T-helper 1 cell treated with Interleukin-12 subunit alpha and Interleukin-12 subunit beta and Interleukin-4 antibody, amounts not matched to agents 30 ng/mL and 1 ng/mL, for 36 hours (primary cell): Measurements from ENCODE around the gene CXCR4. TPM values are rescaled to one million over a fixed set of nuclear protein-coding genes. Genes with fewer than 3 reads are reported as not detected.
"Not testable (repeated sequence)": the region's sequence is repeated elsewhere in the genome, so short reads cannot be mapped to it uniquely, and the experiment has no call there.

ENCODE experiments used
- intact Hi-C: fragments of 100-400 bp; cut with micrococcal nuclease; formaldehyde crosslinking; loops from one replicate; pipeline ENCODE4 v1.15.1; 2024
- total RNA-seq: library from RNA; stranded (reverse); gene quantifications from 2 replicates; pipeline ENCODE4 v1.2.3, GENCODE V29; 2022

Gene CXCR4
- total RNA-seq, 1 donor from 2014 or later, result 247 TPM

DNA sequence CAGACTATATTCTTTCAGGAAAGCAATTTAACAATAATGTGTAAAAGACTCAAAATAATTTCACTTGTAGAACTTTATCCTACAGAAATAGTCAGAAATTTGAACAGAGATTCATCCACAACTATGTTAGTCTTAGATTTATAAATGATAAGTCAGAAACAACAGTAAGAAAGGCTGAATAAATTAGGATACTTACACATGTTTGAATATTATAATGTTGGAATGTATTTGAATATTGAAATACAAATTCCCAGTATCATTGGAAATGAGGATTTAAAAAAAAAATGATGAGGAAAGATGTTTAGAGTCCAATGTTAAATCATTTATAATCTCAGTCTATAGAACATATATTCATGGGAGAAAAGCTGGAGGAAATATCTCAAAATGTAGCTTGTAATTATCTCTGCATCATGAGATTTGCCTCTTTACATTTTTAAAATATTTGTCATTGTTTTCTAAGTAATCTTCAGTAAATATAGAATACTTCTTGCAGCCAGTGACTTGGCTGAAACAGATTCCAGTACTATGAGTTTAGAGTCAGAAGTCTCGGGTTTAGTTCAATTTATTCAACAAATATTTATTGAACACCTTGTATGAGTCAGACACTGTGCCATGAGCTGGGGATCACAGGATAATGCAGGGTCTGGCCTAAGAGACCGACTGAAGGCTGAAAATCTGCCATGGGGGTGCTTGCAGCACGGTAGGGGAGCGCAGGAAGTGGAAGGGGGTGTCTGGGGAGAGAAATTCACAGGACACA, 32.3 kb downstream of the CXCR4 start:
- intact Hi-C loops, result loop anchor here (2.0 kb wide), 1 partner anchor 29 kb away; no protein-coding TSS in a partner anchor

DNA sequence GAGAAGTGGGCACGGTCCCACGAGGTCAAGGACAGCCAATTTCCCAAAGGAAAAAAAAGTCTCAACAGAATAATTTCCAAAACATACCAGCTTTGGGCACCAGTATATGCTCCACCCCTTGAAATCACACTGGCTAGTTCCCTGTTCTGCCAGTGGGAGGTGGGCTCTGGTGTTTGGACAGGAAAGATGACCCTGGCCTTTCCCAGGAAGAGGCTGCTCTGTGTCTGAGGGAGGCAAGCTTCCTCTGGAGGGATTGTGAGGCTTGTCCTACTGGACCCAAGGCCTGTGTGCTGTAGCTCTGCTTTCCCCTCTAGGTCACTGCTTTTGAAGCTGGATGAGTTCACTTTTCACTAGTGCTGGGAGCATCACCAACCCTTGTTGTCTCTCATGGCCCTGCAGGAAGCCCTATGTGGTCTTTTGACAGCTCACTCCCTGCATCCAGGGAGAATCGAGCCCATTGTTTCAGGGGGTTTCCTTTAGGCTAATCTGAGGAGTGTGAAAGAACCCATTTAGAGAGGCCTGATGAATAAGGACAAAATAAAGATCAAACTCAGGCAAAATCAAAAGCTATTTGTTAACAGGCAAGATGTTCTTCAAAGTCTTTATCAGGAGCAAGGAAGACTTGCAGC, 36.3 kb downstream of the CXCR4 start:
- intact Hi-C loops, result no loop called here

DNA sequence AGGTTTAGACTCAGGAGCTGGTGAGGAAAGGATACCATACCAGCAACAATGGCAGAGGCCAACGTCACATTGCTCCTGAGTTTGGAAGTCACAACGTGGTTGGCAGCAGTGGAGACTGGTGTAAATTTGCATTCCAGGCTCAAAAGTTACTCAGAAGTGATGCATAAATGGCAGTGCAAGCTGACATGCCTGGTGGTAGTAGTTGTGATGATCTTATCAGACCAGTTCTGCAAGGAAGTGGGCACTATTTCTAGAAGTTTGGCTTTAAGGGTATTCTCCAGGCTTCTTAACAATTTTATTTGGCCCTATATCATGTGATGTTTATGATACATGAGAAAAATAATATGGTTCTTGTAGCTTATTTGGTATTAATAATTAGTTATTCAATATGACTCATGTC, 37.8 kb downstream of the CXCR4 start:
- intact Hi-C loops, result no loop called here

DNA sequence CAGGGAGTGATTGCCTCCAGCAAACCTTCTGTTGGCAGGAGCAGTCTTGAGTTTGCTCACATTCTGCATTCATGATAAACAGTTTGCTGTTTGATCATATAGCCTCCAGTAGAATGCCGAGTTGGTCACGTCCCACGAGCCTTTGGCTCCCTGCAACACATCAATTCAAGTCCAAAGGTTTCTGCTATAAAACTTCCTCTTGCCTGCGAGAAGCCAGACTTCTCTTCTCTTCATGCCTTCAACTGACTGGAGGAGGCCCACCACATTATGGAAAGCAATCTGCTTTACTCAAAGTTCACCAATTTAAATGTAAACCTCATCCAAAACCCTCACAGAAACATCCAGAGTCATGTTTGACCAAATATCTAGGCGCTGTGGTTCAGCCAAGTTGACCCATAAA, 40.8 kb downstream of the CXCR4 start:
- intact Hi-C loops, result no loop called here

DNA sequence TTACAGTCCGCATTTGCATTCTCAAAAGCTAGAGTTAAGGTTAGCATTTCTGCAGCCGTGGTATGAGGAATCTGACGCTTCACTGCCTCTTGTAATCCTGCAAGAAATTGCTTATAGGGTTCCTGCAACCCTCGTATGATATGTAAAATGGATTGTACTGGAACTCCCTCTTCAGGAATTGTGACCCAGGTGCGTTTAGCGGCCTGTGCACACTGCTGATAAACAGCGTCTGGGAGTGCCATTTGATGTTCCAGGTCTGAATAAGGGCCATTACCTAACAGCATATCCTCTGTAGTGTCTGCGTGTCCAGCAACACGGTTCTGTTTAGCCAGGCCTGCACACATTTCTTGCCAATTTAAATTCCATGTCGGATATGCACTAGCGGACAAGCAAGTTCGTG, 42.5 kb downstream of the CXCR4 start:
- intact Hi-C loops, result no loop called here

DNA sequence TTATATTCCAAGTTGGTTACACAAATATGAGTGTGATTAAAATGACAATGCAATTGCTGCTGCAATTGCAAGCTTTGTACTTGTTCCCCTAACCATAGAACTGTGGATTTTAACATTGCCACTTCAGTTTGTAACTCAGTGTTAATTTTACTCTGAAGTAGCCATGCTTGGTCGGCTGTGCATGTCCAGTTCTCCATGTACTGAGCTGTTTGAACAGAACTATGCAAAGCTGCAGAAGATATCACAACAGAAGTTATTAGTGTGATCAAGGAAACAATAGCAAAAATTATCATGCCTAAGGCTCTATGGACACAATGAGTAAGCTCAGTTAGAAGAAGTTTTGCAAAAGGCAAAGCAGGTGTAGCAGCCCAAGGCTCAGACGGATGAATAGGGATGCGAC, 45.3 kb downstream of the CXCR4 start:
- intact Hi-C loops, result no loop called here

DNA sequence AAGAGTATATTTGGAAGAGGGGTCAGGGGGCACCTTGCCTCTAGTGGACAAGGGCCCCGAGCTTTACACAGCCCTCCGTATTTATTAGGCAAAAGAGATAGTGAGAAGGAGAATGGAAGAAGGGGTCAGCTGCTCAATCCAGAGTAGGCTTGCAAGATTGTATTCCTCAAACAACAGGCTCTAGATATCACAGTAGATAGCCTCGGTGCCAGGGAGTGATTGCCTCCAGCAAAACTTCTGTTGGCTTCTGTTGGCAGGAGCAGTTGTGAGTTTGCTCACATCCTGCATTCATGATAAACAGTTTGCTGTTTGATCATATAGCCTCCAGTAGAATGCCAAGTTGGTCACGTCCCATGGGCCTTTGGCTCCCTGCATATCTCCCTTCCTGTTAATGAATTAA, 46.1 kb downstream of the CXCR4 start:
- intact Hi-C loops, result not testable (repeated sequence)

DNA sequence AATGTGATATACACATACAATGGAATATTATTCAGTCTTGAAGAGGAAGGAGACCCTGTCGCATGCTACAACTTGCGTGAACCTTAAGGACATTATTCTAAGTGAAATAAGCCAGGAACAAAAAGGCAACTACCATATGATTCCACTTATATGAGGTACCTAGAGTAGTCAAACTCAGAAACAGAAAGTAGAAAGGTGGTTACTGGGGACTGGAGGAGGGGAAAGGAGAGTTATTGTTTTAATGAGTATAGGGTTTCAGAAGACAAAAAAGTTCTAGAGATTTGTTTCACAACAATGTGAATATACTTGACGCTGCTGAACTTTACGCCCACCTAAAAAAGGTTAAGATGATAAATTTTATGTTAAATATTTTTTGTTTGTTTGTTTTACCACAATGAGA, 47.0 kb downstream of the CXCR4 start:
- intact Hi-C loops, result no loop called here

DNA sequence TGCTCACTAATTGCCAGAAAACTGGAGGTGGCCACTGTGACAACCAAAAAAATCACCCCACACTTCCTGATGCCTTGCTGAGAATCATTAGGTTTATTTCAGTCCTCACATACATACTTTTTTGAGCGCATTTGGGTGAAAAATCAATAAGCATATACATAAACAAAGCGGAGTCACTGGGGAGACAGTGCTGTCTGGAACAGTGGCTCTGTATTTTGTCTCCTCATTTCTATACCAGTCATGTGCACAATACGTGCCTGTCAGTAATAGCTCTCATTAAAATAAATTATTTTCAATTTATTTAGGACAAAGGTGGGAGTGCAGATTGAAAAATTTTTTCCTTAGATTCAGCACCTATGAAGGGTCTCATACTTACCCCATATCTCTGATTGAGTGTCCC, 48.2 kb downstream of the CXCR4 start:
- intact Hi-C loops, result loop anchor here (1.0 kb wide), 1 partner anchor 45 kb away; no protein-coding TSS in a partner anchor

DNA sequence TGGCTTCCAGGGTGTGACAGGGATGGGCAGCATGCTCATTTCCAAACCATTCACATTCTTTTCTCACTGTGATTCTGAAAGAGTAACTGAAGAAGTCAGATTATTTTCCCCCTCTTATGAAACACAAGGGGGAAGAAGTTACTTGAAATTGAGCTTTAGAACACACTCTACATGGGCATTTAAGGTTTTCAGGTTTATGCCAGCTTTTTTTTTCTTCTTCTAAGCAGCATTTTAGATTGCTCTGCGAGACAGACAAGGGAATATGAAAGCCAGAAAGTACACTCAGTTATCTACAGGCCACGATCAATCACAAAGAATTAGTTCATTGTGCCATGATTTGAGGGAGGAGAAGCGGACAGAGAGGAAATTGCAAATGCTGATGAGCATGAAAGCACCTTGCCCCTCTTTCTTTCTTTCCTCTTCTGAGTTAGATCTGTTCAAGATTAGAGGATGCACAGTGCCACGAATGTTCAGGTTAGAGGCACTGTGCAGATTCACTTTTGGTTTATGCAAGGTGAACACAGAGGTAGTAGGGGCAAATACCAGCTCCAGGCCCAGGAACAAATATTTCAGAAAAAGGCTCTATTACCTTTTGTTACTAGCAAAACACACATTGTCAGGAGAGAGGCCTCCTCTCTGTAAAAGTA, 49.2 kb downstream of the CXCR4 start:
- intact Hi-C loops, result loop anchor here (1.0 kb wide), 1 partner anchor 46 kb away; no protein-coding TSS in a partner anchor

DNA sequence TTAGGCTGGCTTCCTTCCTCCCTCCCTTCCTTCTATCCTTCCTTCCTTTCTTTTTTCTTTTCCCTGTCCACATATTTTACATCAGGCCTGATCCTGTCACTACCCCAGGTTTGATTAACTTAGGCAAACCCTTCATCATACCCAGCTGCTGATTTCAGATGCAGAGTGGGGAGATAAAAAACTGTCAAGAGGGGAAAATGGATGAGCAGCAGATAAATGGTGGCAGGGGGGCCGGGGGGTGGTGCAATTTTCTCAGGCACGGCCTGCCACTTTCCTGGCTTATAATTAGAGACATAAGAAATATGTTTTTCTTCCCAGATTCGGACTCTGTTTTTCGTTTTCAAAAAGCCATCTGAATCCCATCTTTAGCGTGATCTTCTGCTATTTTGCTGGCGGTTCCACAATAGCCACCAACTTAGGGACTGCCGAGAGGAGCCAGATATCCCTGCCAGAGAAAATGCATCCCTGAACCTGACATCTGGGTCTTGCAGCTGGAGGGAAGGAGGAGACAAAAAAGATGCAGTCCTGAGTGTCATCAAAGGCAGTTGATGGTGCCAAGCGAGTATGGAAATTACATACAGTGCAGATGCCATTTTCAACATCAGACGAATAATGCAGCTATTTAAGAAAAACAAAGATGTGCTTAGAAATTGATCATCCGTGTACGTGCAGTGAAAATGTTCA, 49.9 kb downstream of the CXCR4 start:
- intact Hi-C loops, result no loop called here

DNA sequence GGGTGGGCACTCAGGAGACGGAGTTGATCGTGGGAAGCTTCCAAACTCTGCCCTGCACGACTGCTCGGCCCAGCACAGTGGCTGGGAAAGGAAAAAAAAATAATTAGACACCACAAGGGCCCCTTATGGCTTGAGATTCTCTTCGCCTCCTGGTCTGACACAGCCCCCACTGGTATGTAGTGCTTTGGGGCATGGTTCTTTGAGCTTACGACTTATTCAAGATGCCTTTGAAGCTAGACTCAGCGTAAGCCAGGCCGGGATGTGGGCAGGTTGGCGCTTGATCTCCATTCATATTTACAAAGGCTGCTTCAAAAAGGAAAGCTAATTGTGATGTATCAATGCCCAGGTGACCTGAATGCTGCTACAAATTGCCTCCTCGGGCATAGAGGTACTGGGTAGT, 50.5 kb downstream of the CXCR4 start:
- intact Hi-C loops, result no loop called here

DNA sequence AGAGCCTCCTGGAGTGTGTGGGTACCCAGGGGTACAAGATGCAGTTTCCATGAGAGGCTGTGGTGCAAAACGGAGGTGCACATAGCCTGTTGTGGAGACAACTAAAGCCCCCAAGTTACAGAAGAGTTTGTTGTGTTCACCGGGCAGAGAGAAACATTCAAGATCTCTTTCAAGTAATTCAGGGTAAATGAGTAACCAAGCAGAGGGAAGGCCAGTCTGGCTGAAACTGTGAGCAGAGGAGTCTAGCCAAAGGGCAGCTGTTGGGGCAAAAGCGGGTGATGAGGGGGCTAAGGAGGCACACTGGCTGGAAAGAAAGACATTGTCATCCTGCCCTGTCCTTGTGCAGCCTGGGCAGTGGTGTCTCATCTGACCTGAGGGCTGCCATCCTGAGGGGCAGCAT, 52.0 kb downstream of the CXCR4 start:
- intact Hi-C loops, result no loop called here

DNA sequence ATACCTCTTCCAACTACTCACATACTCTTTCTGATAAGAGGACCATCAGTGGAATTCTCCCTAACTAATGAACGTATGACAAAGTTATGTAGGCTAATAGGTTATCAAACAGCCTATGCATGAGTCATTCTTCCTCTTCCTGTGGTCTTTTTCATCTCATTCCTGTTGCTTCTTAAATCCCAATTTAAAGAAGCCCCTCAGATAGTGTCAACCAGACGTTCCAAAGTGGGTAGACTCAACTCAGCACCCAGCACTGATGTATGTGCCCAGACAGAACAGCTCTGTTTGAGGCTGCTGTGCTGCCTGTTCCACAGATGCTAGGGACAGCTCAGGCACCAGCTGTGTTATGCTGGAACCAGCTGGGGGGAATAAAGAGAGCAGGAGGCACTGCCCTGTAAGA, 52.6 kb downstream of the CXCR4 start:
- intact Hi-C loops, result no loop called here

Other genes starting within 250 kb of the CXCR4 start
- gene MCM6, start 241.7 kb downstream of the CXCR4 start, total RNA-seq, result 99.2 and 103 TPM in 2 replicates
- 109 and 114 TPM in 2 replicates for gene DARS1, start 132.5 kb downstream of the CXCR4 start, total RNA-seq